ENCODE results near the gene EGR4. TPM values are rescaled to one million over a fixed set of nuclear protein-coding genes. Genes with fewer than 3 reads are reported as not detected.

Gene EGR4
- total and polyA plus RNA-seq, 2 of the 4 experiments (the other 2 are of a cell fraction): not detected

DNA sequence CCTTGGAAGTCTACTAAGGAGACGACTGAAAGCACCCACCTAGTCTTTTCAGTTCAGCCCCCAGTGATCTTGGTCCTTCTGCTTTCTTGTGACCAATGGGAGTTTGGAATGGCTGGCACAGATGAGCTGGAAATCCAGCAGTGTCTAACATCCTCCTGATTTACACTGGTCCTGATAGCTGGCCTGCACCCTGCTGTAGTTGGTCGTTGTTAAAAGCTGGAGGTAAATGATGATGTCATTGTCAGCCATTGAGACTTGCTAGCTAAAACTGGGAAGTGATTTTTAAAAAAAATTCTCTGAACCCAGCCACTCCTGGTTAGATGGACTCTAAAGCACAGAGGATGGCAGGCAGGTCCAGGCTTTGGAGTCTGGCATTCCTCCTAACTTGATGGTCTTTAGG is 39.9 kb downstream of the EGR4 start:
- TF ChIP-seq CHD1 (IDR thresholded peaks at IDR 0.05; ENCODE audit: low read depth, low read length) (no peak), MAFK (IDR thresholded peaks at IDR 0.05; ENCODE audit: low read depth, low read length) (no peak), RFX5 (IDR thresholded peaks at IDR 0.05; ENCODE audit: low read depth, low read length) (no peak), FOS (IDR thresholded peaks at IDR 0.05; ENCODE audit: low read depth, low read length) (no peak), ELK1 (IDR thresholded peaks at IDR 0.05; ENCODE audit: borderline replicate concordance, low read depth, low read length) (no peak), BHLHE40 (IDR thresholded peaks at IDR 0.05; ENCODE audit: low read depth, low read length) (no peak), CEBPB (IDR thresholded peaks at IDR 0.05; ENCODE audit: low read depth, low read length) (no peak), MAZ (IDR thresholded peaks at IDR 0.05; ENCODE audit: borderline replicate concordance, low read depth, low read length) (no peak), MXI1 (IDR thresholded peaks at IDR 0.05; ENCODE audit: borderline replicate concordance, low read depth, low read length) (no peak), POLR2A (IDR thresholded peaks at IDR 0.05; ENCODE audit: low read depth, low read length) (no peak), NFE2L2 (IDR thresholded peaks at IDR 0.05; ENCODE audit: low read depth, low read length) (no peak), RCOR1 (IDR thresholded peaks at IDR 0.05; ENCODE audit: insufficient replicate concordance, low read length) (no peak), SMC3 (IDR thresholded peaks at IDR 0.05; ENCODE audit: low read depth, low read length) (no peak)
- TF ChIP-seq, protein P1, sequence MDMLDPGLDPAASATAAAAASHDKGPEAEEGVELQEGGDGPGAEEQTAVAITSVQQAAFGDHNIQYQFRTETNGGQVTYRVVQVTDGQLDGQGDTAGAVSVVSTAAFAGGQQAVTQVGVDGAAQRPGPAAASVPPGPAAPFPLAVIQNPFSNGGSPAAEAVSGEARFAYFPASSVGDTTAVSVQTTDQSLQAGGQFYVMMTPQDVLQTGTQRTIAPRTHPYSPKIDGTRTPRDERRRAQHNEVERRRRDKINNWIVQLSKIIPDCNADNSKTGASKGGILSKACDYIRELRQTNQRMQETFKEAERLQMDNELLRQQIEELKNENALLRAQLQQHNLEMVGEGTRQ (IDR thresholded peaks at IDR 0.05; ENCODE audit: low read depth, low read length): no peak
- TF ChIP-seq, protein P2, sequence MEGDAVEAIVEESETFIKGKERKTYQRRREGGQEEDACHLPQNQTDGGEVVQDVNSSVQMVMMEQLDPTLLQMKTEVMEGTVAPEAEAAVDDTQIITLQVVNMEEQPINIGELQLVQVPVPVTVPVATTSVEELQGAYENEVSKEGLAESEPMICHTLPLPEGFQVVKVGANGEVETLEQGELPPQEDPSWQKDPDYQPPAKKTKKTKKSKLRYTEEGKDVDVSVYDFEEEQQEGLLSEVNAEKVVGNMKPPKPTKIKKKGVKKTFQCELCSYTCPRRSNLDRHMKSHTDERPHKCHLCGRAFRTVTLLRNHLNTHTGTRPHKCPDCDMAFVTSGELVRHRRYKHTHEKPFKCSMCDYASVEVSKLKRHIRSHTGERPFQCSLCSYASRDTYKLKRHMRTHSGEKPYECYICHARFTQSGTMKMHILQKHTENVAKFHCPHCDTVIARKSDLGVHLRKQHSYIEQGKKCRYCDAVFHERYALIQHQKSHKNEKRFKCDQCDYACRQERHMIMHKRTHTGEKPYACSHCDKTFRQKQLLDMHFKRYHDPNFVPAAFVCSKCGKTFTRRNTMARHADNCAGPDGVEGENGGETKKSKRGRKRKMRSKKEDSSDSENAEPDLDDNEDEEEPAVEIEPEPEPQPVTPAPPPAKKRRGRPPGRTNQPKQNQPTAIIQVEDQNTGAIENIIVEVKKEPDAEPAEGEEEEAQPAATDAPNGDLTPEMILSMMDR (conservative IDR thresholded peaks at IDR 0.05; ENCODE audit: low read depth, low read length): no peak
- Histone ChIP-seq H3K36me3 (ENCODE audit: control insufficient read depth, insufficient read depth, low read length) (peaks cover 53% of the 10 kb centered on the region), H4K8ac (ENCODE audit: low read depth in 2 of 2, low read length in 2 of 2) (no peak overlapping the region), H2AK9ac (replicated peaks; ENCODE audit: low read depth, low read length, poor library complexity) (no peak overlapping the region), H3K4me1 (ENCODE audit: control insufficient read depth, insufficient read depth, low read length) (peaks cover 2% of the 10 kb centered on the region; the same call in 1 of the 2 replicates), H3K4me2 (ENCODE audit: low read depth, low read length) (no peak overlapping the region), H2AK5ac (ENCODE audit: low read depth, low read length) (no peak overlapping the region), H4K20me1 (ENCODE audit: insufficient read depth, low read length) (peaks cover 11% of the 10 kb centered on the region), H2AFZ (replicated peaks; ENCODE audit: low read length, poor library complexity) (no peak overlapping the region), H3K9me3 (ENCODE audit: control insufficient read depth, insufficient read depth, low read length) (no peaks in the 10 kb centered on the region), H2BK15ac (ENCODE audit: low read depth, low read length) (no peak overlapping the region), H3K4ac (ENCODE audit: low read depth, low read length) (no peak overlapping the region), H4K5ac (ENCODE audit: low read depth, low read length) (no peak overlapping the region), H3K27ac (ENCODE audit: insufficient read depth, low read length) (no peak overlapping the region), H2BK20ac (ENCODE audit: low read depth, low read length) (no peak overlapping the region), H3K27me3 (ENCODE audit: control insufficient read depth, insufficient read depth, low read length) (no peaks in the 10 kb centered on the region), H3K23ac (ENCODE audit: low read depth, low read length) (no peak overlapping the region), H3K18ac (ENCODE audit: low read depth, low read length) (no peak overlapping the region), H3K14ac (replicated peaks; ENCODE audit: low read depth, low read length) (no peak overlapping the region), H4K91ac (ENCODE audit: insufficient read depth, low read depth, low read length) (no peak overlapping the region), H3K4me3 (ENCODE audit: insufficient read depth, low read depth, low read length) (no peak overlapping the region), H3K56ac (ENCODE audit: extremely low read depth, insufficient read depth, low read length) (no peak overlapping the region), H2BK5ac (ENCODE audit: low read depth, low read length, poor library complexity, severe bottlenecking) (no peak overlapping the region), H3K9ac (ENCODE audit: low read depth, low read length) (no peak overlapping the region), H2BK120ac (ENCODE audit: low read depth, low read length) (no peak overlapping the region), H3K79me1 (ENCODE audit: low read depth in 1 of 2, low read length in 2 of 2) (peaks cover 5 to 10% of the 10 kb centered on the region in 2 experiments; a peak in 2 of 4 replicates), H3K9me1 (ENCODE audit: insufficient read depth, low read length) (peaks cover 12% of the 10 kb centered on the region; the same call in 1 of the 2 replicates)
- ATAC-seq (ENCODE audit: low read depth): no peak
- no CpG with 5 or more reads among the region's 2 CpGs for WGBS, 2 experiments (ENCODE audit: extremely low coverage in 2 of 2, insufficient read length in 1 of 2)
- BruUV-seq (replicated peaks): no TSS peak
- no peak for DNase-seq
- dilution Hi-C loops (cut with HindIII; ENCODE audit: low sequenced_read_pairs, unreplicated experiment): no loop called here
- intact Hi-C loops (cut with micrococcal nuclease): no loop called here
- in situ Hi-C loops (cut with MboI; ENCODE audit: low sequenced_read_pairs): no loop called here
- ChIA-PET CTCF (no interaction called here), POLR2A (ENCODE audit: unreplicated experiment) (no interaction called here)

All from IMR-90 (cell line).